ENCODE results near the gene SLC43A3.

The SLC43A3 gene

DNA sequence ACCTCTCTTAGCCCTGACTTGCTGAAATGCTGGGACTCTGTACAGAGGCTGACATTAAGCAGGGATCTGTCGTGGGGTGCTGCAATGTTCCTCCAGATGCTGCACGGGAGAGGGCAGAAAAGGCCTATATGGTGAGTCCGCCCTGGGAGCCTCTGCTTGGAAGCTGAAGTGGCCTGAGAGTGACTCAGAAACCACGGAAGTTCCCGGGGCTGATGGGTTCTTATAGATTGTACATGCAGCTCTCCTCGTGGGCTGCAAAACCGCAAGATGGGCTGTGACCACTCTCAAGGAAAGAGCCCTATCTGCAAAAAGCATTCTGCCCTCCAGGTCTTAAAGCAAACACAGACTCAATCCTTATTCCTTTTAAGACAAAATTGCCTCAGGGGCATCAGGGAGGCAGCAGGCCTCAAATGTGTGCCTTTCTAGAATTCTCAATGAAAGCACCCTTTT lies 5.8 kb upstream of the SLC43A3 start:
- H3K4me1 ChIP-seq (ENCODE audit: control insufficient read depth in 2 of 2, insufficient read depth in 1 of 2, low read depth in 1 of 2, low read length in 2 of 2): peaks cover 0 to 1% of the 10 kb centered on the region in 2 donors
- DNase-seq (ENCODE audit: low spot score): no peak
- H2AFZ ChIP-seq (ENCODE audit: low read length): peak overlapping the region; percentile 80
- no peaks in the 10 kb centered on the region for H3K9me3 ChIP-seq (replicated peaks in 1 of 2; ENCODE audit: control insufficient read depth in 2 of 2, insufficient read depth in 1 of 2, low read depth in 1 of 2, low read length in 2 of 2)
- no peaks in the 10 kb centered on the region for H3K36me3 ChIP-seq (replicated peaks in 1 of 2; ENCODE audit: control insufficient read depth in 2 of 2, insufficient read depth in 2 of 2, low read length in 2 of 2)
- no peak overlapping the region for H2BK15ac ChIP-seq (ENCODE audit: low read length)
- H4K8ac ChIP-seq (ENCODE audit: low read depth, low read length): no peak overlapping the region
- H3K79me1 ChIP-seq (ENCODE audit: low read depth, low read length): no peaks in the 10 kb centered on the region
- no peak overlapping the region for H2AK5ac ChIP-seq (ENCODE audit: low read depth, low read length)
- H3K9ac ChIP-seq (ENCODE audit: low read depth, low read length, poor library complexity): no peak overlapping the region
- H2BK12ac ChIP-seq (ENCODE audit: low read length): no peak overlapping the region
- H2BK5ac ChIP-seq (ENCODE audit: low read length): no peak overlapping the region
- no peak overlapping the region for H3K4me3 ChIP-seq (ENCODE audit: low read length in 2 of 2)
- peaks cover 0 to 4% (median 0%) of the 10 kb centered on the region in 3 experiments for H3K27me3 ChIP-seq (ENCODE audit: control insufficient read depth in 3 of 3, insufficient read depth in 3 of 3, low read depth in 1 of 3, low read length in 3 of 3)
- no peak overlapping the region for H3K14ac ChIP-seq (ENCODE audit: low read length)
- no peak overlapping the region for H3K4me2 ChIP-seq (ENCODE audit: insufficient read depth, low read length, poor library complexity, severe bottlenecking)
- H3K23ac ChIP-seq (ENCODE audit: low read depth, low read length, poor library complexity): no peak overlapping the region
- no peak overlapping the region for H3K27ac ChIP-seq (replicated peaks; ENCODE audit: low read length)
- no peak overlapping the region for H3K4ac ChIP-seq (ENCODE audit: low read length)
- no peak overlapping the region for H2BK120ac ChIP-seq (ENCODE audit: low read depth, low read length)
- WGBS, 2 donors (ENCODE audit: extremely low coverage in 2 of 2, insufficient read length in 2 of 2, insufficient replicate concordance in 1 of 2): no CpG with 5 or more reads among the region's 7 CpGs
- no peak overlapping the region for H3K18ac ChIP-seq (ENCODE audit: low read length)
- H4K91ac ChIP-seq (ENCODE audit: low read depth, low read length, poor library complexity): no peak overlapping the region

DNA sequence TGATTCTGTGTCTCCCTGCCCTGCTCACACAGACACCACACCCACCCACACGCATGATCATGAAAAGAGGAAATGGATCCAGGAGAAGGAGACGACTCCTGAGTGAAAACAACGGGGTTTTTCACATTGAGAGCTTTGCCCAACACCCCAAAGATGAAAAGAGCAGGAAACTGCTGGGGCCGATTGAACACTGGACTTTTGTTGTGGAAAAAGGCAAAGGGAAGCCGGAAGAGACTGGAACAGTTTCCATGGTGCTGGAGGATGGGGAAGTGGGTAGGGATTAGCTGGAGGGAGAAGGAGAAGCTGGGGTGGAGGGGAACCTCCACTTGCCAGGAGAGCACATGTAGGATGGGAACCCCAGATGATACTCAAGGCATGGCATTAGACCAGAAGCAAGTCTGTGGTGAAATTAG lies 5.2 kb upstream of the SLC43A3 start:
- no peak overlapping the region for H3K18ac ChIP-seq (ENCODE audit: low read length)
- no peak overlapping the region for H3K27ac ChIP-seq (replicated peaks; ENCODE audit: low read length)
- H3K4ac ChIP-seq (ENCODE audit: low read length): no peak overlapping the region
- H3K27me3 ChIP-seq (ENCODE audit: control insufficient read depth in 3 of 3, insufficient read depth in 3 of 3, low read depth in 1 of 3, low read length in 3 of 3): peaks cover 0 to 4% (median 0%) of the 10 kb centered on the region in 3 experiments
- H3K4me2 ChIP-seq (ENCODE audit: insufficient read depth, low read length, poor library complexity, severe bottlenecking): no peak overlapping the region
- no peak overlapping the region for H2BK5ac ChIP-seq (ENCODE audit: low read length)
- H3K36me3 ChIP-seq (replicated peaks in 1 of 2; ENCODE audit: control insufficient read depth in 2 of 2, insufficient read depth in 2 of 2, low read length in 2 of 2): no peaks in the 10 kb centered on the region
- no peak for DNase-seq (ENCODE audit: low spot score)
- H3K9me3 ChIP-seq (replicated peaks in 1 of 2; ENCODE audit: control insufficient read depth in 2 of 2, insufficient read depth in 1 of 2, low read depth in 1 of 2, low read length in 2 of 2): no peaks in the 10 kb centered on the region
- H3K9ac ChIP-seq (ENCODE audit: low read depth, low read length, poor library complexity): no peak overlapping the region
- no peak overlapping the region for H3K4me3 ChIP-seq (ENCODE audit: low read length in 2 of 2)
- peak overlapping the region; percentile 80 for H2AFZ ChIP-seq (ENCODE audit: low read length)
- peaks cover 1 to 2% of the 10 kb centered on the region in 2 donors for H3K4me1 ChIP-seq (ENCODE audit: control insufficient read depth in 2 of 2, insufficient read depth in 1 of 2, low read depth in 1 of 2, low read length in 2 of 2)
- no peak overlapping the region for H4K91ac ChIP-seq (ENCODE audit: low read depth, low read length, poor library complexity)
- no peak overlapping the region for H2AK5ac ChIP-seq (ENCODE audit: low read depth, low read length)
- H2BK15ac ChIP-seq (ENCODE audit: low read length): no peak overlapping the region
- H2BK120ac ChIP-seq (ENCODE audit: low read depth, low read length): no peak overlapping the region
- no peaks in the 10 kb centered on the region for H3K79me1 ChIP-seq (ENCODE audit: low read depth, low read length)
- H3K23ac ChIP-seq (ENCODE audit: low read depth, low read length, poor library complexity): no peak overlapping the region
- WGBS, 2 donors (ENCODE audit: extremely low coverage in 2 of 2, insufficient read length in 2 of 2, insufficient replicate concordance in 1 of 2): no CpG with 5 or more reads among the region's 5 CpGs
- H4K8ac ChIP-seq (ENCODE audit: low read depth, low read length): no peak overlapping the region
- no peak overlapping the region for H3K14ac ChIP-seq (ENCODE audit: low read length)
- no peak overlapping the region for H2BK12ac ChIP-seq (ENCODE audit: low read length)

DNA sequence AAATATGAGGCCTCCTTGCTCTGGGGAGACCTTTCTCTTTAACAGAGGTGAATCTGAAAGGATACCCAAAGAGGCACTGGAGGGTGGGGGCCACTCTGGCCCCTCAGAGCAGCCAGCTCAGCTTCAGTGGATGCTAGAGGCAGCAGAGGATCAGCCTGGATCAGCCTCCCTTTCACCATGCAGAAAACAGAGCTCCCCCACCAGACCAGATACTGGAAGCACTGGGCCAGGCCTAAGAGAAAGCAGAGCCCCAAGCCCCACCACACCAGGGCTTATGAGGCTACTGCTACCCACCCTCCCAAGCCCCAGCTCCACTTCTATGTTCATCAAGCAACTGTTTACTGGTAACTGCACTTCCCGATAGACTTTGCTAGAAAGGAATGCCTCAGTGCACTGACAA lies 4.0 kb upstream of the SLC43A3 start:
- H2BK15ac ChIP-seq (ENCODE audit: low read length): no peak overlapping the region
- WGBS, 2 donors (ENCODE audit: extremely low coverage in 2 of 2, insufficient read length in 2 of 2, insufficient replicate concordance in 1 of 2): no CpG with 5 or more reads among the region's 1 CpG
- peaks cover 0 to 4% (median 4%) of the 10 kb centered on the region in 3 experiments for H3K27me3 ChIP-seq (ENCODE audit: control insufficient read depth in 3 of 3, insufficient read depth in 3 of 3, low read depth in 1 of 3, low read length in 3 of 3)
- no peak overlapping the region for H3K18ac ChIP-seq (ENCODE audit: low read length)
- H3K23ac ChIP-seq (ENCODE audit: low read depth, low read length, poor library complexity): no peak overlapping the region
- no peaks in the 10 kb centered on the region for H3K9me3 ChIP-seq (replicated peaks in 1 of 2; ENCODE audit: control insufficient read depth in 2 of 2, insufficient read depth in 1 of 2, low read depth in 1 of 2, low read length in 2 of 2)
- H2AK5ac ChIP-seq (ENCODE audit: low read depth, low read length): no peak overlapping the region
- DNase-seq (ENCODE audit: low spot score): no peak
- no peak overlapping the region for H3K4ac ChIP-seq (ENCODE audit: low read length)
- H3K4me1 ChIP-seq (ENCODE audit: control insufficient read depth in 2 of 2, insufficient read depth in 1 of 2, low read depth in 1 of 2, low read length in 2 of 2): peaks cover 1 to 9% of the 10 kb centered on the region in 2 donors
- no peak overlapping the region for H2AFZ ChIP-seq (ENCODE audit: low read length)
- H4K8ac ChIP-seq (ENCODE audit: low read depth, low read length): no peak overlapping the region
- H3K27ac ChIP-seq (replicated peaks; ENCODE audit: low read length): no peak overlapping the region
- no peak overlapping the region for H2BK5ac ChIP-seq (ENCODE audit: low read length)
- H3K14ac ChIP-seq (ENCODE audit: low read length): no peak overlapping the region
- H3K4me3 ChIP-seq (ENCODE audit: low read length in 2 of 2): no peak overlapping the region
- H2BK12ac ChIP-seq (ENCODE audit: low read length): no peak overlapping the region
- no peak overlapping the region for H3K4me2 ChIP-seq (ENCODE audit: insufficient read depth, low read length, poor library complexity, severe bottlenecking)
- no peaks in the 10 kb centered on the region for H3K79me1 ChIP-seq (ENCODE audit: low read depth, low read length)
- H4K91ac ChIP-seq (ENCODE audit: low read depth, low read length, poor library complexity): no peak overlapping the region
- no peak overlapping the region for H3K9ac ChIP-seq (ENCODE audit: low read depth, low read length, poor library complexity)
- H2BK120ac ChIP-seq (ENCODE audit: low read depth, low read length): no peak overlapping the region
- H3K36me3 ChIP-seq (replicated peaks in 1 of 2; ENCODE audit: control insufficient read depth in 2 of 2, insufficient read depth in 2 of 2, low read length in 2 of 2): peaks cover 0 to 2% of the 10 kb centered on the region in 2 donors

DNA sequence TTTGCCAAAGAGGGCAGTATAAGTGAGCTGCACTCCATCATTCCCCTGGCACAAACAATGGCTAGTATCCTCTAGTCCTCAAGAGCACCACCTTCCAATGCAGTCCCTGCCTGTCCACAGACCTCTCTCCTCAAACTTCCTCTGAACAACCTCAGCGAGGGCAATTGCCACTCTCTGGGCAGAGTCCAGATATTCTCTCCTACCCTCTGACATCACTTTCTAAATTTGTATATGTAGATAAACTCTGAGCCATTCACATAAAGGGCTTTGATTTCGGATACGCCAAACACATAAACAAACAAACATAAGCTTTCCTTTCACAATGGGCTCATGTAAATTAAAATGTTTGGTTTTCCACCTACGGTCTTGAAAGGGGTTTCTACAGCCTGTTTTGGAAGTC lies 3.0 kb upstream of the SLC43A3 start:
- Histone ChIP-seq H4K8ac (ENCODE audit: low read depth, low read length) (no peak overlapping the region), H3K9ac (ENCODE audit: low read depth, low read length, poor library complexity) (no peak overlapping the region), H3K9me3 (replicated peaks in 1 of 2; ENCODE audit: control insufficient read depth in 2 of 2, insufficient read depth in 1 of 2, low read depth in 1 of 2, low read length in 2 of 2) (no peaks in the 10 kb centered on the region), H3K27me3 (ENCODE audit: control insufficient read depth in 3 of 3, insufficient read depth in 3 of 3, low read depth in 1 of 3, low read length in 3 of 3) (peaks cover 0 to 4% (median under 1%) of the 10 kb centered on the region in 3 experiments), H2AK5ac (ENCODE audit: low read depth, low read length) (no peak overlapping the region), H3K79me1 (ENCODE audit: low read depth, low read length) (no peaks in the 10 kb centered on the region), H3K4me1 (ENCODE audit: control insufficient read depth in 2 of 2, insufficient read depth in 1 of 2, low read depth in 1 of 2, low read length in 2 of 2) (peaks cover 6 to 9% of the 10 kb centered on the region in 2 donors), H2BK120ac (ENCODE audit: low read depth, low read length) (no peak overlapping the region), H3K18ac (ENCODE audit: low read length) (no peak overlapping the region), H3K4me2 (ENCODE audit: insufficient read depth, low read length, poor library complexity, severe bottlenecking) (no peak overlapping the region), H3K23ac (ENCODE audit: low read depth, low read length, poor library complexity) (no peak overlapping the region), H2BK5ac (ENCODE audit: low read length) (no peak overlapping the region), H3K36me3 (replicated peaks in 1 of 2; ENCODE audit: control insufficient read depth in 2 of 2, insufficient read depth in 2 of 2, low read length in 2 of 2) (peaks cover 0 to 11% of the 10 kb centered on the region in 2 donors), H2AFZ (ENCODE audit: low read length) (no peak overlapping the region), H2BK12ac (ENCODE audit: low read length) (no peak overlapping the region), H3K27ac (replicated peaks; ENCODE audit: low read length) (no peak overlapping the region), H3K4me3 (ENCODE audit: low read length in 2 of 2) (no peak overlapping the region), H2BK15ac (ENCODE audit: low read length) (no peak overlapping the region), H4K91ac (ENCODE audit: low read depth, low read length, poor library complexity) (no peak overlapping the region), H3K4ac (ENCODE audit: low read length) (no peak overlapping the region), H3K14ac (ENCODE audit: low read length) (no peak overlapping the region)
- no peak for DNase-seq (ENCODE audit: low spot score)
- WGBS, 2 donors (ENCODE audit: extremely low coverage in 2 of 2, insufficient read length in 2 of 2, insufficient replicate concordance in 1 of 2): no CpG with 5 or more reads among the region's 4 CpGs
